Measurements from ENCODE around the gene COBL. TPM values are rescaled to one million over a fixed set of nuclear protein-coding genes. Genes with fewer than 3 reads are reported as not detected.

The COBL gene
- polyA plus RNA-seq, 1 donor (not counting 4 experiments of a cell fraction or from before 2014, with no cell fraction given) = 4.5 TPM

DNA sequence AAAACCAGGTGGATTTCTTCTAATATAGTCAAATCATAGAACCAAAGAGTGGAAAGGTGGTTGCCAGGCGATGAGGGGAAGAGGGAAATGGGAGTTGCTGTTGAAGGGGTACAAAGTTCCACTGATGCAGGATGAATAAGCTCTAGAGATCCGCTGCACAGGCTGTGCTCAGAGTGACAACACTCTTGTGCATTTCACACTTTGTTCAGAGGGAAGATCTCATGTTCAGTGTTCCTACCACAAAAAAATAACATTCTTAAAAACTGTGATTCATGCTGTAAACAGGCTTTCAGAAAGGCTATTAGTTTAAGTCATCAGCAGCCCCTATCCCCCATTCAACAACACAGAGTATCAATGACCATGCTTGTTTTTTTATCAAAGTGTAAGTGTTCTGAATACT, 213.8 kb downstream of the COBL start:
- dilution Hi-C loops (cut with MboI; ENCODE audit: extremely low pct_ligation_motif_present, low sequenced_read_pairs) = no loop called here
- Histone ChIP-seq H3K27me3 (ENCODE audit: control insufficient read depth, extremely low read depth, insufficient read depth, low read length) (no peaks in the 10 kb centered on the region), H3K9me1 (ENCODE audit: control insufficient read depth, extremely low read depth, insufficient read depth, low read length) (no peaks in the 10 kb centered on the region), H3K79me2 (ENCODE audit: control insufficient read depth, insufficient read depth, low read length) (no peaks in the 10 kb centered on the region), H3K36me3 (ENCODE audit: control insufficient read depth in 2 of 2, extremely low read depth in 1 of 2, insufficient read depth in 2 of 2, low read length in 2 of 2) (no peaks in the 10 kb centered on the region), H3K4me3 (ENCODE audit: control insufficient read depth in 2 of 3, extremely low read depth in 1 of 3, insufficient read depth in 2 of 3, low read depth in 1 of 3, low read length in 3 of 3) (no peak overlapping the region), H3K9me3 (ENCODE audit: control insufficient read depth, low read depth, low read length) (no peaks in the 10 kb centered on the region), H3K4me1 (ENCODE audit: control insufficient read depth, extremely low read depth, insufficient read depth, low read length) (no peaks in the 10 kb centered on the region), H3K4me2 (ENCODE audit: control insufficient read depth, extremely low read depth, insufficient read depth, low read depth, low read length) (no peak overlapping the region), H3K9ac (ENCODE audit: control insufficient read depth, extremely low read depth, insufficient read depth, low read length) (no peak overlapping the region), H4K20me1 (ENCODE audit: control insufficient read depth, extremely low read depth, insufficient read depth, low read length) (no peaks in the 10 kb centered on the region), H2AFZ (ENCODE audit: control insufficient read depth, low read length) (no peak overlapping the region), H3K27ac (ENCODE audit: control insufficient read depth, insufficient read depth, low read length) (no peak overlapping the region)
- no peak for DNase-seq (ENCODE audit: low read depth, low spot score)
- TF ChIP-seq CTCF (optimal IDR thresholded peaks at IDR 0.05 in 1 of 3, IDR thresholded peaks at IDR 0.05 in 1 of 3, conservative IDR thresholded peaks at IDR 0.05 in 1 of 3; ENCODE audit: extremely low read depth in 1 of 3, insufficient read depth in 2 of 3, low read length in 3 of 3) (no peak), EZH2 (IDR thresholded peaks at IDR 0.05; ENCODE audit: low read length) (no peak)
- FAIRE-seq = no peak

GRCh38 chr7:51101111-51101757, 215.4 kb downstream of the COBL start:
- no peaks in the 10 kb centered on the region for H3K79me2 ChIP-seq (ENCODE audit: control insufficient read depth, insufficient read depth, low read length)
- H2AFZ ChIP-seq (ENCODE audit: control insufficient read depth, low read length) = no peak overlapping the region
- H3K4me2 ChIP-seq (ENCODE audit: control insufficient read depth, extremely low read depth, insufficient read depth, low read depth, low read length) = no peak overlapping the region
- H3K4me1 ChIP-seq (ENCODE audit: control insufficient read depth, extremely low read depth, insufficient read depth, low read length) = no peaks in the 10 kb centered on the region
- no peak for FAIRE-seq
- no peak for DNase-seq (ENCODE audit: low read depth, low spot score)
- H3K9me1 ChIP-seq (ENCODE audit: control insufficient read depth, extremely low read depth, insufficient read depth, low read length) = no peaks in the 10 kb centered on the region
- H4K20me1 ChIP-seq (ENCODE audit: control insufficient read depth, extremely low read depth, insufficient read depth, low read length) = no peaks in the 10 kb centered on the region
- H3K27ac ChIP-seq (ENCODE audit: control insufficient read depth, insufficient read depth, low read length) = no peak overlapping the region
- no peak overlapping the region for H3K4me3 ChIP-seq (ENCODE audit: control insufficient read depth in 2 of 3, extremely low read depth in 1 of 3, insufficient read depth in 2 of 3, low read depth in 1 of 3, low read length in 3 of 3)
- TF ChIP-seq EZH2 (IDR thresholded peaks at IDR 0.05; ENCODE audit: low read length) (no peak), CTCF (optimal IDR thresholded peaks at IDR 0.05 in 1 of 3, IDR thresholded peaks at IDR 0.05 in 1 of 3, conservative IDR thresholded peaks at IDR 0.05 in 1 of 3; ENCODE audit: extremely low read depth in 1 of 3, insufficient read depth in 2 of 3, low read length in 3 of 3) (no peak)
- no peaks in the 10 kb centered on the region for H3K27me3 ChIP-seq (ENCODE audit: control insufficient read depth, extremely low read depth, insufficient read depth, low read length)
- H3K9me3 ChIP-seq (ENCODE audit: control insufficient read depth, low read depth, low read length) = no peaks in the 10 kb centered on the region
- H3K36me3 ChIP-seq (ENCODE audit: control insufficient read depth in 2 of 2, extremely low read depth in 1 of 2, insufficient read depth in 2 of 2, low read length in 2 of 2) = no peaks in the 10 kb centered on the region
- dilution Hi-C loops (cut with MboI; ENCODE audit: extremely low pct_ligation_motif_present, low sequenced_read_pairs) = no loop called here
- no peak overlapping the region for H3K9ac ChIP-seq (ENCODE audit: control insufficient read depth, extremely low read depth, insufficient read depth, low read length)
